ENCODE data around the gene TBC1D1.

TBC1D1 gene

DNA sequence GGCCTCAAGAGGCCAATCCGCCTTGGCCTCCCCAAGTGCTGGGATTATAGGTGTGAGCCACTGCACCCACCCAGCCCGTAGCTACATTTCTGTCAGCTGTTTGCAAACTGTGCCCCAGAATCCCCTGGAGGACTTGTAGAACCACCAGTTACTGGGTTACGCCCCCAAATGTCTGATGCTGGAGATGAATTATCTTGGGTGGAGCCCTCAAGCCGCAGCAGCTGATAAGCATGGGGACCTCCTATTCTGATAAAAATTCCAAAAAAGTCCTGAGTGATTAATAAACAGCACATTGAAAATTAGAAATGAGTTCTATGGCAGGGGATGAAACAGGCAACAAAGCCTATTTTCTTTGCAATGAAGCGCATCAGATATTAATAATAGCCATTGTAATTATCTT, 174.3 kb downstream of the TBC1D1 start:
- H3K4me3 ChIP-seq (ENCODE audit: low read depth, low read length), result no peak overlapping the region
- no peak for DNase-seq (ENCODE audit: low read depth)
- TF ChIP-seq, protein P1, sequence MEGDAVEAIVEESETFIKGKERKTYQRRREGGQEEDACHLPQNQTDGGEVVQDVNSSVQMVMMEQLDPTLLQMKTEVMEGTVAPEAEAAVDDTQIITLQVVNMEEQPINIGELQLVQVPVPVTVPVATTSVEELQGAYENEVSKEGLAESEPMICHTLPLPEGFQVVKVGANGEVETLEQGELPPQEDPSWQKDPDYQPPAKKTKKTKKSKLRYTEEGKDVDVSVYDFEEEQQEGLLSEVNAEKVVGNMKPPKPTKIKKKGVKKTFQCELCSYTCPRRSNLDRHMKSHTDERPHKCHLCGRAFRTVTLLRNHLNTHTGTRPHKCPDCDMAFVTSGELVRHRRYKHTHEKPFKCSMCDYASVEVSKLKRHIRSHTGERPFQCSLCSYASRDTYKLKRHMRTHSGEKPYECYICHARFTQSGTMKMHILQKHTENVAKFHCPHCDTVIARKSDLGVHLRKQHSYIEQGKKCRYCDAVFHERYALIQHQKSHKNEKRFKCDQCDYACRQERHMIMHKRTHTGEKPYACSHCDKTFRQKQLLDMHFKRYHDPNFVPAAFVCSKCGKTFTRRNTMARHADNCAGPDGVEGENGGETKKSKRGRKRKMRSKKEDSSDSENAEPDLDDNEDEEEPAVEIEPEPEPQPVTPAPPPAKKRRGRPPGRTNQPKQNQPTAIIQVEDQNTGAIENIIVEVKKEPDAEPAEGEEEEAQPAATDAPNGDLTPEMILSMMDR (IDR thresholded peaks at IDR 0.05; ENCODE audit: control insufficient read depth, extremely low read depth, insufficient read depth), result no peak

DNA sequence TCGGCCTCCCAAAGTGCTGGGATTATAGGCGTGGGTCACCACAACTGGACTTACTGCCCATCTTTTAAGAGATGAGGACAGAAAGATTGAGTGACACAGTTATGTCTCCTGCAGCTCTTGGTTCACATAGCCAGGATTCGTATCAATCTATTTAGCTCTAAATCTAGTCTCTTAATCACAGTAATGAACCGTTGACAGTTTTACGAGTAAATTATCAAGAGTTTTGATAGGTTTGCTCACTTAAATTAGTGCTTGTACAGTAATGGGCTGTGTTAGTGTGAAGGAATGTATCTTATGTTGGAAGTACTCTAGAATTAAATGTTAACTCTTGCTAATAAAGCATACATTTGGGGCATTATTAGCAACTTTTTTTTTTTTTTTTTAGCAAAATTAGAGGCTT, 175.0 kb downstream of the TBC1D1 start:
- DNase-seq (ENCODE audit: low read depth), result no peak
- H3K4me3 ChIP-seq (ENCODE audit: low read depth, low read length), result no peak overlapping the region
- TF ChIP-seq, protein P1 (IDR thresholded peaks at IDR 0.05; ENCODE audit: control insufficient read depth, extremely low read depth, insufficient read depth), result no peak

DNA sequence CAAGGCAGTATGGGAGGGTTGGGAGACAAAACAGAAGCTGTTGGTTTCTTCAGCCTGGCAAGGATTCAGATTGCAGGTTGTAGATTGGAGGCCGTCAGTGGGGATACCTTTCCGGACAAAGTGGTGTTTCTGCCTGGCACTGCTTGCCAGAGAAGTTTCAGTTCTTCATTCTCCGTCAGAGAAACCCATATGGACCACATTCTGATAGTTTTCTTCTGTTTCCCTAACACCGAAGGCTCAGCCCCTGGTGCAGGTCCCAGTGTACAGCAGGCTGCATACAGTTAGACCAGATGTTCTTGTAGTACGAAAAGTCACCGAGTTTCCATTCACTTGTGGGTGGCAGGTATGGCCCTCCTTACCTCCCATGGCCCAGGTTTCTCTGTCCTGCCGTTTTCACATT, 176.6 kb downstream of the TBC1D1 start:
- no peak overlapping the region for H3K4me3 ChIP-seq (ENCODE audit: low read depth, low read length)
- DNase-seq (ENCODE audit: low read depth), result no peak
- TF ChIP-seq, protein P1 (IDR thresholded peaks at IDR 0.05; ENCODE audit: control insufficient read depth, extremely low read depth, insufficient read depth), result no peak

DNA sequence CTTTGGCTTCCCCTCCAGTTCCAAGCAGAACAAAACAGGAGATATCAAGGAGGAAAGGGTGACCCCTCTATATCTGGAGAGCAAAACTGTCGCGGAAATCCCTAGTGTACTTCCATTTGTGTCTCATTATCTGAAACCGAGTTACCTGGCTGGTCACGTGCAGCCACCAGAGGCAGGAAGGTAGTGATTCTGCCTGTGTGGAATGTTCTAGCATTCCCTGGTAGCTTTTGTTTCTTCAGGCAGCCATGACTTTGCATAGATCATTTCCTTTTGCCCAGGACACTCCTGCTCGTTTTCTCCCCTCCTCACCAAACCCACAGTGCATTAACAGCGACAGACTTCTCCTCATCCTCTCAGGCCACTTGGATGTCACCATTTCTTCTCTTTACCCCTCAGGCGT, 177.2 kb downstream of the TBC1D1 start:
- H3K4me3 ChIP-seq (ENCODE audit: low read depth, low read length), result no peak overlapping the region
- no peak for DNase-seq (ENCODE audit: low read depth)
- TF ChIP-seq, protein P1 (IDR thresholded peaks at IDR 0.05; ENCODE audit: control insufficient read depth, extremely low read depth, insufficient read depth), result no peak

DNA sequence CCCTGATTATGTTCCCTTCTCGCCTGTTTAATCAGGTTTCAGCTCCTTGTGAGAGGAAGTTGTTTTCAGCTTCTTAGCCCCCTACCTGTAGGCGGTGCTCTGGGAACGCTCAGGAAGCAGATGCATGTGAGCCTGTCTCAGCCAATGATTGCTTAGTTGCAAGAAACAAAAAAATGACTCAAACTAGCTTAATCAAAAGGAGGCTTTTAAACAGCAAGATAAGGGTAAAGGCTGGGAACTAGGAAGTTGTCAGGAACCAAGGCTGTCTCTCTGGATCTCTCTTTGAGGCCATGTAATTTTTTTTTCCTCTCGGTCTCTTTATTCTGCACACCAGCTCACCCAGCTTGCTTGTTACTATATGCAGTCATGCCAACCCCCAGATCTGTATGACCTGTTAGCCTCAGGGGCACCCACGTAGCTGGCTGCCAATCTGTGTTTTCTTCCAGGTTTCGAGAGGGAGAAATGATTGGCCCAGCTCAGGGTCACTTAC, 178.4 kb downstream of the TBC1D1 start:
- no peak for DNase-seq (ENCODE audit: low read depth)
- H3K4me3 ChIP-seq (ENCODE audit: low read depth, low read length), result no peak overlapping the region
- TF ChIP-seq, protein P1 (IDR thresholded peaks at IDR 0.05; ENCODE audit: control insufficient read depth, extremely low read depth, insufficient read depth), result peak; percentile 22; the same call in 1 of the 2 replicates

DNA sequence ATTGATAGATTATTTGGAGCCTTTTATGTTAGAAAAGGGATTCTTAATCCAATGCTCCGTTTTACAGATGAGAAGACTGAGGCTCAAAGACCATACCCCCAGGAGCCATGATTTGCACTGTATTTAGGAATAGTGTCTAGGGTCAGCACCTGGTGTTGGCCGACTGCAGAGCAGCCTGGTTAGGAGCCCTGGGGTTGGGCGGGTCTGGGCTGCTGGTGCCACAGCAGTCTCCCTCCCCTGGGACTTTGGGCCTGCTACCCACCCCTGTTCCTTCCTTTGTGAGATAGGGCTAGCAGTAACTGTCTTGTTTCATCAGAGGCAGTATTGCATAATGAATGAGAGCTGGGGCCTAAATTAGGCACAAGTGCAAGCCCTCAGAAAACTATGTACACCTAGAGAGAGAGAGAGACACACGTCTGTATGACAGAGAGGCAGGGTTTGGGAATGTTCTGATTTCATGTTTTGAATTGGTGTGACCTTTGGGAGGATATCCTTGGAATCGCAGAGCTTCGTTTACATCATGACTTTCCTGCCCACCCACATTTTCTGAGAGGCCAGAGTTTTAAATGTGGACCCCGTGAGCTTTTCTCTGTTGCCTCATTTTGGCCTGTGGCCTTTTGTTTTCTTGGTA, 181.0 kb downstream of the TBC1D1 start:
- H3K4me3 ChIP-seq (ENCODE audit: low read depth, low read length), result no peak overlapping the region
- TF ChIP-seq, protein P1 (IDR thresholded peaks at IDR 0.05; ENCODE audit: control insufficient read depth, extremely low read depth, insufficient read depth), result no peak
- no peak for DNase-seq (ENCODE audit: low read depth)

DNA sequence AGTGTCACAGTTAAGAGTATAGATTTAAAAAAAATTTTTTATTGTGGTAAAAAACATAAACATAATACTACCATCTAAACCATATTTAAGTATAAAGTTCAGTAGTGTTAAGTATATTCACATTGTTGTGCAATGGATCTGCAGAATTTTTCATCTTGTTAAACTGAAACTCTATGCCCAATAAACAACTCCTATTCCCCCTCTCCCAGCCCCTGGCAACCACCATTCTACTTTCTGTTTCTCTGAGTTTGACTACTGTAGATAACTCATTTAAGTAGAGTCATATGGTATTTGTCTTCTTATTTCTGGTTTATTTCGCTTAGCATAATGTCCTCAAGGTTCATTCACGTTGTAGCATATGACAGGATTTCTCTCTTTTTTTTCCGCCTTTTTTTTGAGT, 181.7 kb downstream of the TBC1D1 start:
- TF ChIP-seq, protein P1 (IDR thresholded peaks at IDR 0.05; ENCODE audit: control insufficient read depth, extremely low read depth, insufficient read depth), result no peak
- no peak for DNase-seq (ENCODE audit: low read depth)
- H3K4me3 ChIP-seq (ENCODE audit: low read depth, low read length), result no peak overlapping the region
